ENCODE measurements around the gene RPS10. TPM values are rescaled to one million over a fixed set of nuclear protein-coding genes. Genes with fewer than 3 reads are reported as not detected.
A peak's percentile ranks its signal among the peaks of the same experiment; 100 is the strongest.

RPS10 gene
- polyA plus RNA-seq, 1 donor (not counting 4 experiments of a cell fraction or from before 2014, with no cell fraction given) = 2,818 TPM

DNA sequence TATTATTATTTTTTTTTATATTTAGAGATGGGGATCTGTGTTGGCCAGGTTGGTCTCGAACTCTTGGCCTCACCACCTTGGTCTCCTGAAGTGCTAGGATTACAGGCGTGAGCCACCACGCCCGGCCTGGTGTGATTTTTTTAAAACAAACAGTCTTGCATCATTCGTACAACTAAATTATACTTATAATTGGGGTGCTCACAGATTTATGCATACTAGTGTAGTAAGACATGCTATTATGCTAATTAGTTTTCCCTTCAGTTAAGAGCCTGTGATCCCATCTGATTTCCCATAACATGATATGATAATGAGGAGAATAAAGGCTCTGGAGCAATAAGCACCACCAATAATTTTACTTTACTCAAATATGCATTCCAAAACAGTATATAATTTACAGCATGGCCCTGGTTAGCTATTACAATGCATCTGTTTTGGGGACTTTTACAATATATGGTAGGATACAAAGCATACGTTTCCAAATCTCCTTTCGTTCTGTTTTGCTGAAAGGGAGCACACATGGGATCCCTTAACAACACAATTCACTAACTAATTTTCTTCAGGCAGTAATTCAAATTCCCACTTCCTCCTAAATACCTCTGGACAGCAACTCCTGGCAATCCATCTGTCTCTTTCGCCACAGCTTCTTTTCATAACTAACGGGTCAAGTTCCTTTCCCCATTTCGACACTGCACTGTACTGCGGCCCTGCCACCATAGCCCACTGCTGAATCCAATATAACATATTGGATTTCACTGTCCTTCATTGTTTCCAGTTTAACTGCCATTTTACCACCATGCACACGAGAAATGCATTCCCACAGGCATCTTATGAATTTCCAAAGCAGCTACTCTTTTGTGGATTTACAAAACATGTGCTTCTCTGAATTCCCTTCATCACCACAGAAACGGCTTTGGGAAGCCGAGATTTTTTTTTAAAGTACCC is 35.1 kb downstream of the RPS10 start:
- Histone ChIP-seq H3K27me3 (ENCODE audit: control insufficient read depth, extremely low read depth, insufficient read depth, low read length) (no peaks in the 10 kb centered on the region), H2AFZ (ENCODE audit: control insufficient read depth, low read length) (peak overlapping the region; percentile 27), H4K20me1 (ENCODE audit: control insufficient read depth, extremely low read depth, insufficient read depth, low read length) (peaks cover 2% of the 10 kb centered on the region), H3K9ac (ENCODE audit: control insufficient read depth, extremely low read depth, insufficient read depth, low read length) (peak overlapping the region; percentile 89), H3K4me2 (ENCODE audit: control insufficient read depth, extremely low read depth, insufficient read depth, low read depth, low read length) (peak overlapping the region; percentile 97), H3K36me3 (ENCODE audit: control insufficient read depth in 2 of 2, extremely low read depth in 1 of 2, insufficient read depth in 2 of 2, low read length in 2 of 2) (no peaks in the 10 kb centered on the region), H3K27ac (ENCODE audit: control insufficient read depth, insufficient read depth, low read length) (peak overlapping the region; percentile 72), H3K9me3 (ENCODE audit: control insufficient read depth, low read depth, low read length) (no peaks in the 10 kb centered on the region), H3K9me1 (ENCODE audit: control insufficient read depth, extremely low read depth, insufficient read depth, low read length) (no peaks in the 10 kb centered on the region), H3K79me2 (ENCODE audit: control insufficient read depth, insufficient read depth, low read length) (peaks cover 64% of the 10 kb centered on the region), H3K4me3 (ENCODE audit: control insufficient read depth in 2 of 3, extremely low read depth in 1 of 3, insufficient read depth in 2 of 3, low read depth in 1 of 3, low read length in 3 of 3) (peak overlapping the region; percentile 82 to 99 (median 94)), H3K4me1 (ENCODE audit: control insufficient read depth, extremely low read depth, insufficient read depth, low read length) (peaks cover 11% of the 10 kb centered on the region)
- DNase-seq (ENCODE audit: low read depth, low spot score) = no peak
- dilution Hi-C loops (cut with MboI; ENCODE audit: extremely low pct_ligation_motif_present, low sequenced_read_pairs) = no loop called here
- TF ChIP-seq, protein P1, sequence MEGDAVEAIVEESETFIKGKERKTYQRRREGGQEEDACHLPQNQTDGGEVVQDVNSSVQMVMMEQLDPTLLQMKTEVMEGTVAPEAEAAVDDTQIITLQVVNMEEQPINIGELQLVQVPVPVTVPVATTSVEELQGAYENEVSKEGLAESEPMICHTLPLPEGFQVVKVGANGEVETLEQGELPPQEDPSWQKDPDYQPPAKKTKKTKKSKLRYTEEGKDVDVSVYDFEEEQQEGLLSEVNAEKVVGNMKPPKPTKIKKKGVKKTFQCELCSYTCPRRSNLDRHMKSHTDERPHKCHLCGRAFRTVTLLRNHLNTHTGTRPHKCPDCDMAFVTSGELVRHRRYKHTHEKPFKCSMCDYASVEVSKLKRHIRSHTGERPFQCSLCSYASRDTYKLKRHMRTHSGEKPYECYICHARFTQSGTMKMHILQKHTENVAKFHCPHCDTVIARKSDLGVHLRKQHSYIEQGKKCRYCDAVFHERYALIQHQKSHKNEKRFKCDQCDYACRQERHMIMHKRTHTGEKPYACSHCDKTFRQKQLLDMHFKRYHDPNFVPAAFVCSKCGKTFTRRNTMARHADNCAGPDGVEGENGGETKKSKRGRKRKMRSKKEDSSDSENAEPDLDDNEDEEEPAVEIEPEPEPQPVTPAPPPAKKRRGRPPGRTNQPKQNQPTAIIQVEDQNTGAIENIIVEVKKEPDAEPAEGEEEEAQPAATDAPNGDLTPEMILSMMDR (optimal IDR thresholded peaks at IDR 0.05 in 1 of 3, IDR thresholded peaks at IDR 0.05 in 1 of 3, conservative IDR thresholded peaks at IDR 0.05 in 1 of 3; ENCODE audit: extremely low read depth in 1 of 3, insufficient read depth in 2 of 3, low read length in 3 of 3) = no peak
- TF ChIP-seq EZH2 (IDR thresholded peaks at IDR 0.05; ENCODE audit: low read length) = no peak
- no peak for FAIRE-seq

DNA sequence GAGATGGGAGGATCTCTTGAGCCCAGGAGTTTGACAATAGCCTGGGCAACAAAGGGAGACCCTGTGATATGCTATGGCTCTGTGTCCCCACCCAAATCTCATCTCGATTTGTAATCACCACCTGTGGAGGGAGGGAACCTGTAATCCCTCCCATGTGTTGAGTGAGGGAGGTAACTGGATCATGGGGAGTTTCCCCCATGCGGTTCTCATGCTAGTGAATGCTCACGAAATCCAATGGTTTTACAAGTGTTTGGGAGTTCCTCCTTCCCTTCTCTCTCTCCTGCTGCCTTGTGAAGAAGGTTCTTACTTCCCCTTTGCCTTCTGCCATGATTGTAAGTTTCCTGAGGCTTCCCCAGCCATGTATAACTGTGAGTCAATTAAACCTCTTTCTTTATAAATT is 36.8 kb downstream of the RPS10 start:
- Histone ChIP-seq H4K20me1 (ENCODE audit: control insufficient read depth, extremely low read depth, insufficient read depth, low read length) (peaks cover 3% of the 10 kb centered on the region), H3K4me3 (ENCODE audit: control insufficient read depth in 2 of 3, extremely low read depth in 1 of 3, insufficient read depth in 2 of 3, low read depth in 1 of 3, low read length in 3 of 3) (no peak overlapping the region), H3K4me2 (ENCODE audit: control insufficient read depth, extremely low read depth, insufficient read depth, low read depth, low read length) (no peak overlapping the region), H2AFZ (ENCODE audit: control insufficient read depth, low read length) (no peak overlapping the region), H3K79me2 (ENCODE audit: control insufficient read depth, insufficient read depth, low read length) (peaks cover 81% of the 10 kb centered on the region), H3K9me1 (ENCODE audit: control insufficient read depth, extremely low read depth, insufficient read depth, low read length) (peaks cover 5% of the 10 kb centered on the region), H3K9ac (ENCODE audit: control insufficient read depth, extremely low read depth, insufficient read depth, low read length) (no peak overlapping the region), H3K36me3 (ENCODE audit: control insufficient read depth in 2 of 2, extremely low read depth in 1 of 2, insufficient read depth in 2 of 2, low read length in 2 of 2) (no peaks in the 10 kb centered on the region), H3K27me3 (ENCODE audit: control insufficient read depth, extremely low read depth, insufficient read depth, low read length) (no peaks in the 10 kb centered on the region), H3K4me1 (ENCODE audit: control insufficient read depth, extremely low read depth, insufficient read depth, low read length) (peaks cover 11% of the 10 kb centered on the region), H3K9me3 (ENCODE audit: control insufficient read depth, low read depth, low read length) (no peaks in the 10 kb centered on the region), H3K27ac (ENCODE audit: control insufficient read depth, insufficient read depth, low read length) (no peak overlapping the region)
- dilution Hi-C loops (cut with MboI; ENCODE audit: extremely low pct_ligation_motif_present, low sequenced_read_pairs) = no loop called here
- no peak for TF ChIP-seq EZH2 (IDR thresholded peaks at IDR 0.05; ENCODE audit: low read length)
- TF ChIP-seq, protein P1 (optimal IDR thresholded peaks at IDR 0.05 in 1 of 3, IDR thresholded peaks at IDR 0.05 in 1 of 3, conservative IDR thresholded peaks at IDR 0.05 in 1 of 3; ENCODE audit: extremely low read depth in 1 of 3, insufficient read depth in 2 of 3, low read length in 3 of 3) = no peak
- FAIRE-seq = no peak
- no peak for DNase-seq (ENCODE audit: low read depth, low spot score)

All from keratinocyte (primary cell).